H1 (cell line): Measurements from ENCODE around the gene TGFBR1.

ENCODE experiments used
- CTCF ChIP-seq, 3 experiments: IDR thresholded peaks; 1 replicate in 2 of 3; 2 replicates in 1 of 3; pipeline versions ENCODE4 v1.5.1 to v1.6.1; 2011; ENCODE audit warnings: low read length in 3 of 3, mild to moderate bottlenecking in 3 of 3, inconsistent platforms in 2 of 3, low read depth in 1 of 3, moderate library complexity in 1 of 3; ENCODE audit not compliant: insufficient read depth in 1 of 3; ENCODE audit errors: control extremely low read depth in 1 of 3
- EP300 ChIP-seq, 2 experiments: IDR thresholded peaks; 1 replicate in 1 of 2; 2 replicates in 1 of 2; pipeline ENCODE4 v1.6.1; 2011 to 2012; ENCODE audit warnings: low read depth in 2 of 2, low read length in 2 of 2, mild to moderate bottlenecking in 2 of 2, borderline replicate concordance in 1 of 2, inconsistent platforms in 1 of 2, moderate library complexity in 1 of 2
- EZH2 ChIP-seq: fragments of 200-600 bp; sonication (generic); IDR thresholded peaks from 2 replicates; pipeline ENCODE4 v1.7.1; 2012; ENCODE audit warnings: low read depth, mild to moderate bottlenecking, moderate library complexity, low read length, inconsistent platforms; ENCODE audit not compliant: severe bottlenecking
- FOSL1 ChIP-seq: IDR thresholded peaks from 2 replicates; pipeline ENCODE4 v1.6.1; 2011; ENCODE audit warnings: mild to moderate bottlenecking, low read depth, low read length, moderate library complexity; ENCODE audit not compliant: insufficient read depth
- GABPA ChIP-seq: IDR thresholded peaks from 2 replicates; pipeline ENCODE4 v1.6.1; 2011; ENCODE audit warnings: mild to moderate bottlenecking, low read length, moderate library complexity, borderline replicate concordance; ENCODE audit not compliant: insufficient read depth
- POLR2A ChIP-seq, 2 experiments: IDR thresholded peaks; 1 replicate in 1 of 2; 2 replicates in 1 of 2; pipeline ENCODE4 v1.6.1; 2011; ENCODE audit warnings: low read depth in 2 of 2, low read length in 2 of 2, mild to moderate bottlenecking in 2 of 2; ENCODE audit errors: control extremely low read depth in 1 of 2
- POLR2AphosphoS5 ChIP-seq: IDR thresholded peaks from 2 replicates; pipeline ENCODE4 v1.6.1; 2011; ENCODE audit warnings: low read depth, low read length
- RFX5 ChIP-seq: IDR thresholded peaks from 2 replicates; pipeline ENCODE4 v1.6.1; 2011; ENCODE audit warnings: low read depth, low read length, improper control_type of control experiment, borderline replicate concordance
- RNF2 ChIP-seq: fragments of 200-900, 300-1000 bp; sonication (generic); IDR thresholded peaks from 2 replicates; pipeline ENCODE4 v1.7.1; 2016; ENCODE audit warnings: borderline replicate concordance, low read depth, mild to moderate bottlenecking, antibody characterized with exemption, low read length; ENCODE audit not compliant: poor library complexity, severe bottlenecking; ENCODE audit errors: missing control alignments
- SAP30 ChIP-seq: fragments of 300-600 bp; sonication (generic); IDR thresholded peaks from 2 replicates; pipeline ENCODE4 v1.7.1; 2012; ENCODE audit warnings: low read length, moderate library complexity, mild to moderate bottlenecking, inconsistent platforms; ENCODE audit not compliant: insufficient read depth, insufficient replicate concordance
- SIRT6 ChIP-seq: IDR thresholded peaks from one replicate; pipeline ENCODE4 v1.7.1; 2012; ENCODE audit warnings: low read length, inconsistent platforms
- SP1 ChIP-seq: IDR thresholded peaks from 2 replicates; pipeline ENCODE4 v1.6.1; 2011; ENCODE audit warnings: low read depth, low read length
- TAF1 ChIP-seq: IDR thresholded peaks from 2 replicates; pipeline ENCODE4 v1.6.1; 2011; ENCODE audit warnings: mild to moderate bottlenecking, low read depth, low read length
- YY1 ChIP-seq: IDR thresholded peaks from 2 replicates; pipeline ENCODE4 v1.6.1; 2011; ENCODE audit warnings: low read depth, mild to moderate bottlenecking, low read length

- TF ChIP-seq POLR2A (IDR thresholded peaks at IDR 0.05; ENCODE audit: control extremely low read depth in 1 of 2, low read depth in 2 of 2, low read length in 2 of 2), result no peak
- no peak for TF ChIP-seq SAP30
- no peak for TF ChIP-seq RNF2
- TF ChIP-seq SP1, result no peak
- TF ChIP-seq EZH2, result no peak
- no peak for TF ChIP-seq CTCF (IDR thresholded peaks at IDR 0.05; ENCODE audit: control extremely low read depth in 1 of 3, insufficient read depth in 1 of 3, low read depth in 1 of 3, low read length in 3 of 3)
- TF ChIP-seq FOSL1, result no peak
- TF ChIP-seq TAF1, result no peak
- no peak for TF ChIP-seq EP300 (IDR thresholded peaks at IDR 0.05; ENCODE audit: borderline replicate concordance in 1 of 2, low read depth in 2 of 2, low read length in 2 of 2)
- TF ChIP-seq SIRT6, result no peak
- TF ChIP-seq GABPA, result no peak
- TF ChIP-seq YY1, result no peak
- TF ChIP-seq RFX5, result no peak
- no peak for TF ChIP-seq POLR2AphosphoS5
Measured at GRCh38 chr9:99158629-99159028, 53.7 kb downstream of the TGFBR1 start.
